IMR-90 (cell line): ENCODE measurements around the gene CLEC1A. TPM values are rescaled to one million over a fixed set of nuclear protein-coding genes. Genes with fewer than 3 reads are reported as not detected.

Experiments
- ATAC-seq: fragments of 200-7000 bp; cut with Tn5 transposase; 2 replicates; pipeline ENCODE4 v1.9.1; 2020; ENCODE audit warnings: low read depth, mild to moderate bottlenecking, moderate library complexity
- BruUV-seq: library from RNA; stranded (reverse); fragments of 400-500 nt; replicated peaks from 2 replicates; lab custom pipeline; 2021; lab: Mats Ljungman, UMichigan
- CTCF ChIA-PET: fragments of 300-600 bp; formaldehyde crosslinking; extraction: SDS; loops from one replicate; lab custom pipeline; 2021; ENCODE audit warnings: antibody characterized with exemption; lab: Yijun Ruan, JAX
- POLR2A ChIA-PET: fragments of 300-600 bp; sonication (Branson Sonifier 250); formaldehyde crosslinking; loops from one replicate; lab custom pipeline; 2022; ENCODE audit warnings: antibody characterized with exemption; ENCODE audit not compliant: unreplicated experiment; lab: Charles Lee
- DNase-seq: peaks from one replicate; pipeline ENCODE4 v3.0.0; 2013
- H2AFZ ChIP-seq: replicated peaks from 2 replicates; pipeline ENCODE3; 2013; ENCODE audit warnings: low read length, mild to moderate bottlenecking; ENCODE audit not compliant: poor library complexity
- H2AK5ac ChIP-seq: 2 replicates; pipeline ENCODE4 v1.6.1; 2013; ENCODE audit warnings: low read depth, low read length, inconsistent platforms
- H2AK9ac ChIP-seq: replicated peaks from 2 replicates; pipeline ENCODE3; 2013; ENCODE audit warnings: mild to moderate bottlenecking, low read depth, low read length, moderate library complexity; ENCODE audit not compliant: poor library complexity
- H2BK120ac ChIP-seq: 2 replicates; pipeline ENCODE4 v1.6.1; 2013; ENCODE audit warnings: low read depth, low read length, inconsistent platforms
- H2BK15ac ChIP-seq: 3 replicates; pipeline ENCODE4 v1.6.1; 2013; ENCODE audit warnings: low read depth, low read length, inconsistent platforms
- H2BK20ac ChIP-seq: 2 replicates; pipeline ENCODE4 v1.6.1; 2013; ENCODE audit warnings: low read depth, mild to moderate bottlenecking, inconsistent platforms, low read length, moderate library complexity
- H2BK5ac ChIP-seq: 2 replicates; pipeline ENCODE4 v1.6.1; 2013; ENCODE audit warnings: mild to moderate bottlenecking, low read depth, low read length, inconsistent platforms; ENCODE audit not compliant: poor library complexity, severe bottlenecking
- H3K14ac ChIP-seq: replicated peaks from 2 replicates; pipeline ENCODE4 v1.6.1; 2013; ENCODE audit warnings: low read depth, low read length, inconsistent platforms
- H3K18ac ChIP-seq: 2 replicates; pipeline ENCODE4 v1.6.1; 2013; ENCODE audit warnings: low read depth, low read length, control low read depth
- H3K23ac ChIP-seq: 2 replicates; pipeline ENCODE4 v1.6.1; 2013; ENCODE audit warnings: low read depth, low read length, inconsistent platforms
- H3K27ac ChIP-seq: 2 replicates; pipeline ENCODE4 v1.5.1; 2013; ENCODE audit warnings: mild to moderate bottlenecking, control low read depth, low read length; ENCODE audit not compliant: insufficient read depth
- H3K27me3 ChIP-seq: 2 replicates; pipeline ENCODE4 v1.6.1; 2013; ENCODE audit warnings: low read length; ENCODE audit not compliant: control insufficient read depth, insufficient read depth
- H3K36me3 ChIP-seq: 2 replicates; pipeline ENCODE4 v1.6.1; 2013; ENCODE audit warnings: low read length, mixed read lengths; ENCODE audit not compliant: control insufficient read depth, insufficient read depth
- H3K4ac ChIP-seq: 2 replicates; pipeline ENCODE4 v1.6.1; 2013; ENCODE audit warnings: low read depth, low read length, inconsistent platforms
- H3K4me1 ChIP-seq: 2 replicates; pipeline ENCODE4 v1.6.1; 2013; ENCODE audit warnings: low read length, mixed read lengths; ENCODE audit not compliant: control insufficient read depth, insufficient read depth
- H3K4me2 ChIP-seq: 2 replicates; pipeline ENCODE4 v1.6.1; 2013; ENCODE audit warnings: low read depth, mild to moderate bottlenecking, control low read depth, low read length, moderate library complexity
- H3K4me3 ChIP-seq: 2 replicates; pipeline ENCODE4 v1.5.1; 2013; ENCODE audit warnings: low read depth, mild to moderate bottlenecking, control low read depth, low read length, moderate library complexity; ENCODE audit not compliant: insufficient read depth
- H3K56ac ChIP-seq: 2 replicates; pipeline ENCODE4 v1.6.1; 2013; ENCODE audit warnings: low read length, inconsistent platforms; ENCODE audit not compliant: insufficient read depth; ENCODE audit errors: extremely low read depth
- H3K79me1 ChIP-seq, 2 experiments: 2 replicates each; pipeline ENCODE4 v1.6.1; 2013; ENCODE audit warnings: low read length in 2 of 2, inconsistent platforms in 1 of 2, low read depth in 1 of 2
- H3K9ac ChIP-seq: 2 replicates; pipeline ENCODE4 v1.6.1; 2013; ENCODE audit warnings: low read depth, low read length, control low read depth
- H3K9me1 ChIP-seq: 2 replicates; pipeline ENCODE4 v1.6.1; 2013; ENCODE audit warnings: low read length, inconsistent platforms; ENCODE audit not compliant: insufficient read depth
- H3K9me3 ChIP-seq: 2 replicates; pipeline ENCODE4 v1.6.1; 2013; ENCODE audit warnings: low read length; ENCODE audit not compliant: control insufficient read depth, insufficient read depth
- H4K20me1 ChIP-seq: 2 replicates; pipeline ENCODE4 v1.6.1; 2013; ENCODE audit warnings: low read length, inconsistent platforms; ENCODE audit not compliant: insufficient read depth
- H4K5ac ChIP-seq: 2 replicates; pipeline ENCODE4 v1.6.1; 2013; ENCODE audit warnings: mild to moderate bottlenecking, low read depth, low read length, control low read depth
- H4K8ac ChIP-seq, 2 experiments: 2 replicates each; pipeline ENCODE4 v1.6.1; 2013; ENCODE audit warnings: low read depth in 2 of 2, low read length in 2 of 2, control low read depth in 1 of 2, inconsistent platforms in 1 of 2
- H4K91ac ChIP-seq: 2 replicates; pipeline ENCODE4 v1.6.1; 2013; ENCODE audit warnings: low read depth, low read length, inconsistent platforms; ENCODE audit not compliant: insufficient read depth
- BHLHE40 ChIP-seq: fragments of 150-350 bp; IDR thresholded peaks from 2 replicates; pipeline ENCODE4 v1.6.1; 2016; ENCODE audit warnings: mild to moderate bottlenecking, low read depth, low read length
- FOS ChIP-seq: fragments of 150-350 bp; IDR thresholded peaks from 2 replicates; pipeline ENCODE4 v1.6.1; 2016; ENCODE audit warnings: low read depth, low read length
- MAFK ChIP-seq: IDR thresholded peaks from 2 replicates; pipeline ENCODE4 v1.6.1; 2012; ENCODE audit warnings: low read depth, low read length, improper control_type of control experiment
- MAZ ChIP-seq: IDR thresholded peaks from 2 replicates; pipeline ENCODE4 v1.6.1; 2012; ENCODE audit warnings: low read depth, mild to moderate bottlenecking, low read length, improper control_type of control experiment, moderate library complexity, borderline replicate concordance
- MXI1 ChIP-seq: IDR thresholded peaks from 2 replicates; pipeline ENCODE4 v1.6.1; 2012; ENCODE audit warnings: low read depth, mild to moderate bottlenecking, low read length, moderate library complexity, borderline replicate concordance
- NFE2L2 ChIP-seq: fragments of 150-350 bp; IDR thresholded peaks from 2 replicates; pipeline ENCODE4 v1.6.1; 2016; ENCODE audit warnings: low read depth, mild to moderate bottlenecking, low read length
- POLR2A ChIP-seq: IDR thresholded peaks from 2 replicates; pipeline ENCODE4 v1.6.1; 2012; ENCODE audit warnings: mild to moderate bottlenecking, low read depth, low read length
- RAD21 ChIP-seq: IDR thresholded peaks from 2 replicates; pipeline ENCODE4 v1.6.1; 2012; ENCODE audit warnings: low read length, improper control_type of control experiment
- WGBS, 2 experiments: methylation state at CpG; one replicate each; pipeline versions ENCODE4 v1.1.5 to v1.1.7; 2013; ENCODE audit warnings: missing lambda C conversion rate in 2 of 2; ENCODE audit not compliant: insufficient read length in 1 of 2; ENCODE audit errors: extremely low coverage in 2 of 2; 5-methylcytosine and 5-hydroxymethylcytosine counted together
- dilution Hi-C: fragments of 300-500 bp; cut with HindIII; formaldehyde crosslinking; loops from one replicate; pipeline ENCODE4 v1.14.3; 2018; ENCODE audit warnings: low sequenced_read_pairs; ENCODE audit not compliant: unreplicated experiment
- in situ Hi-C: fragments of 300-500 bp; cut with MboI; formaldehyde crosslinking; loops from 3 replicates; pipeline ENCODE4 v1.14.3; 2019; ENCODE audit warnings: low sequenced_read_pairs, inconsistent platforms, mixed read lengths
- intact Hi-C: fragments of 100-400 bp; cut with micrococcal nuclease; formaldehyde crosslinking; loops from 2 replicates; pipeline ENCODE4 v1.10.0; 2022
- polyA plus RNA-seq, 3 experiments: library from polyadenylated mRNA; depleted of rRNA; stranded (reverse); fragments of >200 nt; gene quantifications; 2 replicates each; pipeline ENCODE4 v1.2.3, GENCODE V29; 2012; ENCODE audit warnings: low replicate concordance in 1 of 3
- total RNA-seq: library from RNA; depleted of rRNA; stranded (reverse); fragments of >200 nt; gene quantifications from 2 replicates; pipeline ENCODE4 v1.2.3, GENCODE V29; 2012
- TF ChIP-seq, protein P1 (sequence below): fragments of 150-350 bp; IDR thresholded peaks from 2 replicates; pipeline ENCODE4 v1.6.1; 2017; ENCODE audit warnings: mild to moderate bottlenecking, antibody characterized with exemption, low read length, low read depth
- TF ChIP-seq, protein P2 (sequence below): fragments of 150-350 bp; IDR thresholded peaks from 2 replicates; pipeline ENCODE4 v1.6.1; 2016; ENCODE audit warnings: low read depth, mild to moderate bottlenecking, low read length, moderate library complexity, borderline replicate concordance

Gene CLEC1A
- total and polyA plus RNA-seq, 2 of the 4 experiments (the other 2 are of a cell fraction): not detected

DNA sequence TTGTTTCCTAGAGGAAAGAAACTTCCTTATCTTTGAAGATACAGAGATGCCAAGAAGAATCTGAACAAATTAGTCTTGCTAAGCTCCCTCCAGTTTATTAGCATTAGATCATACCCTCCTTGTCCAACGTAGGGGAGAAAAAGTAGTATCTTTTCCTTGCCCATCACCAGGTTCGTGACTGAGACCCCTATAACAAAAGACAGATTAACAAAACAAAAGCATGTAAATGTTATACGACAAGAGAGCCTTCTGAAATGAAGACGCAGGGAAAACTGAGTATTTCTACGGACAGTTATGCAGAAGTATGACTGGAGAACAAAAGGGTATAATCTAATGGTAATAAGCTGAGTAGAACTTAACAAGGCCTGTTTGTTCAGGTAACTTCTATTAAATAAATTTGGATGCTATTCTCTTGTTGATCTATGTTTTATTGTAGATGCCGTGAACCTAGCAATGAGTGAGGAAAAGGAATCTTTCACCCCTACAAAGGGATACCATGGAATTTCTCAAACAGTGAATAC lies 34.1 kb upstream of the CLEC1A start:
- no peak for TF ChIP-seq MAZ
- TF ChIP-seq MAFK: no peak
- no peak for TF ChIP-seq RAD21
- no peak for TF ChIP-seq BHLHE40
- TF ChIP-seq MXI1: no peak
- TF ChIP-seq NFE2L2: no peak
- TF ChIP-seq, protein P1, sequence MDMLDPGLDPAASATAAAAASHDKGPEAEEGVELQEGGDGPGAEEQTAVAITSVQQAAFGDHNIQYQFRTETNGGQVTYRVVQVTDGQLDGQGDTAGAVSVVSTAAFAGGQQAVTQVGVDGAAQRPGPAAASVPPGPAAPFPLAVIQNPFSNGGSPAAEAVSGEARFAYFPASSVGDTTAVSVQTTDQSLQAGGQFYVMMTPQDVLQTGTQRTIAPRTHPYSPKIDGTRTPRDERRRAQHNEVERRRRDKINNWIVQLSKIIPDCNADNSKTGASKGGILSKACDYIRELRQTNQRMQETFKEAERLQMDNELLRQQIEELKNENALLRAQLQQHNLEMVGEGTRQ: no peak
- no peak for TF ChIP-seq FOS
- TF ChIP-seq, protein P2, sequence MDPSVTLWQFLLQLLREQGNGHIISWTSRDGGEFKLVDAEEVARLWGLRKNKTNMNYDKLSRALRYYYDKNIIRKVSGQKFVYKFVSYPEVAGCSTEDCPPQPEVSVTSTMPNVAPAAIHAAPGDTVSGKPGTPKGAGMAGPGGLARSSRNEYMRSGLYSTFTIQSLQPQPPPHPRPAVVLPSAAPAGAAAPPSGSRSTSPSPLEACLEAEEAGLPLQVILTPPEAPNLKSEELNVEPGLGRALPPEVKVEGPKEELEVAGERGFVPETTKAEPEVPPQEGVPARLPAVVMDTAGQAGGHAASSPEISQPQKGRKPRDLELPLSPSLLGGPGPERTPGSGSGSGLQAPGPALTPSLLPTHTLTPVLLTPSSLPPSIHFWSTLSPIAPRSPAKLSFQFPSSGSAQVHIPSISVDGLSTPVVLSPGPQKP: no peak
- no peak for TF ChIP-seq POLR2A
- Histone ChIP-seq H3K18ac (no peak overlapping the region), H3K27ac (no peak overlapping the region), H3K4me2 (no peak overlapping the region), H2BK15ac (no peak overlapping the region), H3K9me3 (no peaks in the 10 kb centered on the region), H3K14ac (no peak overlapping the region), H3K36me3 (no peaks in the 10 kb centered on the region), H4K8ac (no peak overlapping the region), H2BK5ac (no peak overlapping the region), H2AFZ (no peak overlapping the region), H2AK9ac (no peak overlapping the region), H3K9me1 (no peaks in the 10 kb centered on the region), H3K4ac (no peak overlapping the region), H4K5ac (no peak overlapping the region), H4K20me1 (no peaks in the 10 kb centered on the region), H2BK20ac (no peak overlapping the region), H4K91ac (no peak overlapping the region), H3K4me3 (no peak overlapping the region), H3K9ac (no peak overlapping the region), H3K56ac (no peak overlapping the region), H2AK5ac (no peak overlapping the region), H2BK120ac (no peak overlapping the region), H3K79me1 (no peaks in the 10 kb centered on the region), H3K23ac (no peak overlapping the region), H3K4me1 (no peaks in the 10 kb centered on the region), H3K27me3 (peaks cover 2% of the 10 kb centered on the region; the same call in 1 of the 2 replicates)
- POLR2A ChIA-PET: no interaction called here
- no CpG with 5 or more reads among the region's 6 CpGs for WGBS, 2 experiments
- CTCF ChIA-PET: interaction anchor here (0.6 kb wide), 1 partner anchor 33 kb away, joined by 5 read pairs; no protein-coding TSS in a partner anchor
- no TSS peak for BruUV-seq
- DNase-seq: no peak
- ATAC-seq: no peak
- intact Hi-C loops (no loop called here), in situ Hi-C loops (no loop called here), dilution Hi-C loops (no loop called here)
